NCI-H1436 (cell line): Measurements from ENCODE around the gene PRKACA.
A peak's percentile ranks its signal among the peaks of the same experiment; 100 is the strongest.
"Not testable (repeated sequence)": the region's sequence is repeated elsewhere in the genome, so short reads cannot be mapped to it uniquely, and the experiment has no call there.

Experiments used
- DNase-seq: peaks from one replicate; lab custom pipeline; 2025; lab: John Stamatoyannopoulos, UW

PRKACA gene

DNA sequence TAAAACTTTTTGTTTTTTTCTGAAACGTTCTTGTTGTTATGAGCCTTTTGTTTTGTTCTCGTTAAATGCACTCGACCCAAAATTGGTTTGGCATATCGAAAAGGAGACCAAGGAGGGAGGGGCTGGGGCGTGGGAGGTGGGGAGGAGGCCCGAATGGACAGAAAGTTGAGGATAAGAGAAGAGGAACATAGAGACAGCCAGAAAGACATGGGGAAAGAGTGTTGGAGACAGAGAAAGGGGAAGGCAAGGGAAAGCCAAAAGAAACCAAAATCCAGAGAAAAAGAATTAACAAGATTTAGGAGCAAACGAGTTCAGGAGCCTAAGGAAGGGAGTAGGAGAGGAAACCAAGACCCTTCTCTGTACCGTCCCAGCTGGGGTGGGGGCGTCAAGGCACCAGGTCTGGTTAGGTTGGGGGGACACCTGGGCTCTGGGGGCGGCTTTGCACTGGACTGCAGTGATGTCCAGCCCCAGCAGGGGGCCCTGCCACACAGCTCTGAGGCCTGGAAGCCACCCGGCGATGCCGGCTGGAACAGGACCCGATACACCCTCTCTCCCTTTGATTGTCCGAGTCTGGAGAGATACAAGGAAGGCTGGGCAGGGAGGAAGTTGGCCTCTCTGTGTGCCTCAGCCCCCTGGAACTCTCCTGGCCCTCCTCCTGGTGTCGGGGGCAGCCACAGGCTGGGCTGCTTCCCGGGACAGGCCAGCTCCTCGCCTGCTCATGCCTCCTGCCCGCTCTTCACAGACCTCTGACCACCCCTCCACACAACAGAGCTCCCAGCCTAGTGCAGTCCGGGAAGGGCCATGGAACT is 30.4 kb upstream of the PRKACA start:
- peak; percentile 32 for DNase-seq

- no peak for DNase-seq
Observed at GRCh38 chr19:14146789-14147216, 29.2 kb upstream of the PRKACA start.

GRCh38 chr19:14146169-14146568 is 28.6 kb upstream of the PRKACA start:
- not testable (repeated sequence) for DNase-seq

DNA sequence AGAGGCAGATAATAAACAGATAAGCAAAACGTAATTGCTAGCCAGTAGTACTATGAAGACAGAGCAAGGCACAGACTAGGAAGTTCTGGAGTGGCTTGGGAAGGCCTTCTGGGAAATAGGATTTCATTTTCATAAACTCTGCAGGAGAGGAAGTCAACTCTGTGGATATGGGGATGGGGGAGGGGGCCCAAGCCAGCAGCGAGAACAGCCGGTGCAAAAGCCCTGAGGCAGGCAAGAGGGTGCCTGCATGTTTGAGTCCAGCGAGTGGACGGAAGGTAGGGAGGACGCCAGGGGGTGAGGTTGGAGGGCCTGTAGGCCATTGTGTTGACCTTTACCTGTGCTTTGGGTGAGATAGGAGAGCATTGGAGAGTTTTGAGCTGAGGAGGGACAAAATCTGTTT is 27.8 kb upstream of the PRKACA start:
- DNase-seq: no peak

GRCh38 chr19:14142262-14143190 is 25.0 kb upstream of the PRKACA start:
- no peak for DNase-seq

DNA sequence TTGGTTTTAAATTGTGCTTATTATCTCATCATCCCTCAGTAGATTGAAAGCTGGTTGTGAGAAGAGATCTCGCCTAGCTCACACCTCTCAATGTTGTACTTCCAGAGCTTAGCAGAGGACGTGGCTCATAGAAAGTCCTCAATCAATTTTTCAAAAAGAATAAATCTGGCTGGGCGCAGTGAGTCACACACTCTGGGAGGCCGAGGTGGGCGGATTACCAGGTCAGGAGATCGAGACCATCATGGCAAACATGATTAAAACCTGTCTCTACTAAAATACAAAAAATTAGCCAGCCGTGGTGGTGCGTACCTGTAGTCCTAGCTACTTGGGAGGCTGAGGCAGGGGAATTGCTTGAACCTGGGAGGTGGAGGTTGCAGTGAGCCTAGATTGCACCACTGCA is 23.5 kb upstream of the PRKACA start:
- DNase-seq: no peak

GRCh38 chr19:14139944-14140343 is 22.4 kb upstream of the PRKACA start:
- DNase-seq: no peak

GRCh38 chr19:14138576-14139265 is 21.2 kb upstream of the PRKACA start:
- no peak for DNase-seq

GRCh38 chr19:14136509-14137281 is 19.1 kb upstream of the PRKACA start, which contains the start of gene ASF1B:
TSS of gene ASF1B (minus strand) at chr19:14136589. CDS start at chr19:14136456, 133 bp downstream.
- peak; percentile 100 for DNase-seq

DNA sequence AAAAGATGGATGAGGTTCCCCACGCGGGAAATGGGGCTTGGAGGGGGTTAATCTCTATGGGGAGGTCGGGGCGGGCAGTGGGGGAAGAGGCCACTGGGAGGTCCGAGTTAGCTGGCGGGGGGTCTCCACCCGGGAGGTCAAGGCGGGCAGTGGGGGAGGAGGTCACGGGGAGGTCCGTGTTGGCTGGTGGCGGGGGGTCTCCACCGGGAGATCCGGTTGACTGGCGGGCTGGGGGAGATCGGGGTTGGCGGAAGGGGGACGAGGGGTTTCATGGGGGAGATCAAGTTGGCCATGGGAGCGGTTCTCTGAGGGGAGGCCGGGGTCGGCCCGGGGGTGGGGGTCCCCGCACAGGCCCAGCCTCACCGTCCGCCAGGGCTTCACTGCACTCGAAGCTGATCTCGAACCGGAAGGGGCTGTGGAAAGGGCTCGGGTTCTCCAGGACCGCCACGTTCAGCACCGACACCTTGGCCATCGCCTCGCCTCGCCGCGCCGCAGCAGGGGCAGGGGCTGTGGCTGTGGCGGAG is 18.5 kb upstream of the PRKACA start:
- no peak for DNase-seq

GRCh38 chr19:14135355-14135754 is 17.8 kb upstream of the PRKACA start:
- no peak for DNase-seq

- DNase-seq: no peak
Observed at GRCh38 chr19:14127929-14128509, 10.5 kb upstream of the PRKACA start.

GRCh38 chr19:14127176-14127575 is 9.6 kb upstream of the PRKACA start:
- DNase-seq: no peak

GRCh38 chr19:14122924-14123323 is 5.4 kb upstream of the PRKACA start:
- DNase-seq: no peak

- DNase-seq: no peak
Observed at GRCh38 chr19:14120497-14120780, 2.9 kb upstream of the PRKACA start.

DNA sequence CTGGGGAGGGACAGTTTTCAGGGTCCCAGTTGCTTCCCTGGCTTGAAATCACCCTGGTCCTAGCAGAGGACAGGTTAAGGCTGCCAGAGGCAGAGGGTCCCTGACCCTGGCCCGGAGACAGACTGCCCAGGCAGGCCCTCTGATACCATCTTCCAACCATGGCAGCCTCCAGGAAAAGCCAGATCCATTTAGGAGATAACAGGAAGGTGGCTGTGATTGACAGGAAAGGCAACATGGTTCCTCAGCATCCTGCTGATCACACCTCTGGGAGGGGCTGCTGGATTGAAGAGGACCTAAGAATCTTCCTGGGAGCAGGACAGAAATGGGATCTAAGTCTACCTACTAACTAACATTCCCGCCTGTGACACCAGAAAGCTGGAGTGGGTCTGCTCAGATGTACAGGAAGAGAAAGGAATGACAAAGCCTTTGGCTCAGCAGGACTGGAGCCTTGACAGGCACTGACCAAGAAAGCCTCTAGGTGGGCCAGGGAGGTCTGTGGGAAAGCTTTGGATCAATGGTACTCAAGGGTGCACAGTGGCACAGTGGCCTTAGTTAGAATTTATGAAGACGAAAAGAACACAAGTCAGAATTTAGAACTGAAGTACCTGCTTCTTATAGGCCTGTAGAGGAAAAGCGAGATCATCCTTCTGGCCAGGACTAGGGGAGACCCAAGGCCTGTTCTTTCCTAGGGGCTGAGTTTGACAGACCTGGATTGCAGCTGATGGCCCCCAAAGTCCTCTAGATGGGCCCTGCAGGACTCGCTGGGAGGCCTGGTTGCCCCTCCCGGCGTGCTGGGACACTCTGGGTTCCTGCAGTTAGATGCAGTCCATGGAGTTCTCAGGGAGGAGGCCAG is 2.3 kb upstream of the PRKACA start:
- DNase-seq: no peak

- DNase-seq: no peak
Observed at GRCh38 chr19:14119146-14119545, 1.6 kb upstream of the PRKACA start.

GRCh38 chr19:14118165-14119051 is 846 bp upstream of the PRKACA start:
- no peak for DNase-seq

GRCh38 chr19:14116918-14117578 is 514 bp downstream of the PRKACA start:
- no peak for DNase-seq
